H54 (cell line): ENCODE data around the gene SUPT4H1.

Experiments
- DNase-seq: peaks from one replicate; pipeline ENCODE4 v3.0.0; 2011; ENCODE audit warnings: low spot score, mixed read lengths; ENCODE audit not compliant: insufficient read length
- FAIRE-seq: peaks from 3 replicates; lab custom pipeline; 2011; peaks lifted over from hg19 to GRCh38; lab: Jason Lieb, UNC
- POLR2A ChIP-seq: IDR thresholded peaks from 2 replicates; pipeline ENCODE4 v1.6.1; 2011; ENCODE audit warnings: low read depth, mild to moderate bottlenecking, low read length

Gene SUPT4H1

DNA sequence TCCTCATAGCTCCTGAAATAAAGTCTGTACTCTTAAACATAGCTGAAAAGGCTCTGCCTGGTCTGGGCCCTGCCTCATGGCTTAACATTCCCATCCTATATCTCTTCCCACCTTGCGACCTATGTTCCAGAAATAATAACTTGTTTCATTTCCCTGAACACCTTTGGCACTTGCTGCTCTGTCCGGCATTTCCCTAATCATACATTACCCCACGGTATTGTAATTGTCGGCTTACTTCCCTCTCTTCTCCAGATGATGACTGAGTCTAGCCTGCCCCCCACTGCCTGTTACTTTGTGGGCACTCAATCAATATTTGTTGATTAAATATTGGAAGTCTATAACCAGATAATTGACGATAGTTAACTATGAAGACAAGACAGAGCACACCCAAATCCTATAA, 23.3 kb upstream of the SUPT4H1 start:
- no peak for TF ChIP-seq POLR2A
- FAIRE-seq, result no peak
- no peak for DNase-seq

- TF ChIP-seq POLR2A, result no peak
- no peak for DNase-seq
- no peak for FAIRE-seq
These were observed 21.9 kb upstream of the SUPT4H1 start for GRCh38 chr17:58373923-58374322.

- TF ChIP-seq POLR2A, result no peak
- DNase-seq (no peak), FAIRE-seq (no peak)
These were observed 21.0 kb upstream of the SUPT4H1 start for GRCh38 chr17:58373003-58373402.

GRCh38 chr17:58371300-58371950, 19.4 kb upstream of the SUPT4H1 start:
- DNase-seq (no peak), FAIRE-seq (no peak)
- no peak for TF ChIP-seq POLR2A

GRCh38 chr17:58370716-58371115, 18.7 kb upstream of the SUPT4H1 start:
- no peak for TF ChIP-seq POLR2A
- FAIRE-seq (no peak), DNase-seq (no peak)

- FAIRE-seq (no peak), DNase-seq (no peak)
- no peak for TF ChIP-seq POLR2A
These were observed 18.3 kb upstream of the SUPT4H1 start for GRCh38 chr17:58370309-58370708.

GRCh38 chr17:58369214-58370031, 17.4 kb upstream of the SUPT4H1 start:
- no peak for FAIRE-seq
- TF ChIP-seq POLR2A, result no peak
- DNase-seq, result no peak

- FAIRE-seq, result no peak
- no peak for TF ChIP-seq POLR2A
- DNase-seq, result no peak
These were observed 16.8 kb upstream of the SUPT4H1 start for GRCh38 chr17:58368860-58369213.

DNA sequence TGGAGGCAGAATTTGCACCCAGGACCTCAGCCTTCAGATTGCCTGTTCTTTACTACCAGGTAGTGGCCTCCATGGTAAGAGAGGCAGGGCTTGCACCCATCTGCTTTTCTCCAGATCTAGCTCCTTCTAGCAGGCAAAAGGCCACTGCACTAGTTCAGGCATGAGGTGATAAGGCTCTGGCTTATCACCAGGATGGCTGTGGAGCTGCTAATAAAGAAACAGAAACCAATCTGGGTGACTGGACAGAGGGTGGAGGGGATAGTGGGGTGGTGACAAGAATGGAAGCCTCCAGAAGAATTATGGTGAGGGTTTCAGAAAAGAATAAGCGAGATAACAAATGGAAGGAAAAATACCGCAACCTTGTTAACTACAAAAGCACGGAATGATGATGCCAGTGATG, 15.5 kb upstream of the SUPT4H1 start:
- no peak for FAIRE-seq
- no peak for DNase-seq
- TF ChIP-seq POLR2A, result no peak

GRCh38 chr17:58365980-58366595, 14.1 kb upstream of the SUPT4H1 start:
- no peak for TF ChIP-seq POLR2A
- DNase-seq (no peak), FAIRE-seq (no peak)

- DNase-seq (no peak), FAIRE-seq (no peak)
- TF ChIP-seq POLR2A, result no peak
These were observed 13.4 kb upstream of the SUPT4H1 start for GRCh38 chr17:58365185-58365979.

- FAIRE-seq, result no peak
- TF ChIP-seq POLR2A, result no peak
- no peak for DNase-seq
These were observed 12.4 kb upstream of the SUPT4H1 start for GRCh38 chr17:58364270-58364942.
